Liver (tissue), 9 donors: ENCODE results near the gene AFDN. TPM values are rescaled to one million over a fixed set of nuclear protein-coding genes. Genes with fewer than 3 reads are reported as not detected.

ENCODE experiments used
- DNase-seq: peaks from one replicate; pipeline ENCODE4 v3.0.0-alpha.2; 2017; ENCODE audit warnings: low spot score
- H3K27ac ChIP-seq, 2 donors: one replicate each; pipeline ENCODE4 v1.7.0; 2013; ENCODE audit warnings: inconsistent platforms in 2 of 2, low read length in 2 of 2, control low read depth in 1 of 2, low read depth in 1 of 2, mild to moderate bottlenecking in 1 of 2
- H3K27me3 ChIP-seq, 4 donors: one replicate each; pipeline versions ENCODE4 v1.6.1 to v1.7.0; 2013; ENCODE audit warnings: low read length in 3 of 4, inconsistent platforms in 1 of 4, mild to moderate bottlenecking in 1 of 4, moderate library complexity in 1 of 4; ENCODE audit not compliant: control insufficient read depth in 4 of 4, insufficient read depth in 4 of 4
- H3K36me3 ChIP-seq, 4 donors: one replicate each; pipeline versions ENCODE4 v1.6.1 to v1.7.0; 2013; ENCODE audit warnings: low read length in 3 of 4, mild to moderate bottlenecking in 3 of 4, low read depth in 1 of 4, moderate library complexity in 1 of 4; ENCODE audit not compliant: control insufficient read depth in 4 of 4, insufficient read depth in 3 of 4
- H3K4me1 ChIP-seq, 4 donors: one replicate each; pipeline versions ENCODE4 v1.6.1 to v1.7.0; 2013; ENCODE audit warnings: low read length in 3 of 4, mild to moderate bottlenecking in 3 of 4, moderate library complexity in 1 of 4; ENCODE audit not compliant: control insufficient read depth in 4 of 4, insufficient read depth in 4 of 4
- H3K4me3 ChIP-seq, 3 donors: one replicate each; pipeline versions ENCODE4 v1.6.1 to v1.7.0; 2013; ENCODE audit warnings: low read length in 3 of 3, control low read depth in 1 of 3, low read depth in 1 of 3, mild to moderate bottlenecking in 1 of 3
- H3K9ac ChIP-seq, 2 donors: one replicate each; pipeline ENCODE4 v1.7.0; 2013; ENCODE audit warnings: low read length in 2 of 2, mild to moderate bottlenecking in 2 of 2, moderate library complexity in 2 of 2, control low read depth in 1 of 2, low read depth in 1 of 2
- H3K9me3 ChIP-seq, 4 donors: one replicate each; pipeline versions ENCODE4 v1.6.1 to v1.7.0; 2013; ENCODE audit warnings: low read length in 3 of 4; ENCODE audit not compliant: control insufficient read depth in 4 of 4
- ATF3 ChIP-seq: IDR thresholded peaks from 2 replicates; pipeline ENCODE4 v1.6.1; 2016; ENCODE audit warnings: antibody characterized with exemption
- EGR1 ChIP-seq, 2 donors: IDR thresholded peaks; 2 replicates each; pipeline ENCODE4 v1.6.1; 2016 to 2018; ENCODE audit warnings: antibody characterized with exemption in 2 of 2, low read depth in 2 of 2
- FOXA1 ChIP-seq: IDR thresholded peaks from 2 replicates; pipeline ENCODE4 v1.6.1; 2016; ENCODE audit warnings: antibody characterized with exemption
- FOXA2 ChIP-seq: IDR thresholded peaks from 2 replicates; pipeline ENCODE4 v1.6.1; 2016; ENCODE audit warnings: antibody characterized with exemption
- GABPA ChIP-seq, 2 donors: IDR thresholded peaks in 1 of 2; conservative IDR thresholded peaks in 1 of 2; 2 replicates each; pipeline ENCODE4 v1.6.1; 2016; ENCODE audit warnings: antibody characterized with exemption in 2 of 2, mild to moderate bottlenecking in 1 of 2, moderate library complexity in 1 of 2
- HNF4A ChIP-seq, 2 donors: conservative IDR thresholded peaks; 2 replicates each; pipeline ENCODE4 v1.6.1; 2016; ENCODE audit warnings: antibody characterized with exemption in 2 of 2, mild to moderate bottlenecking in 2 of 2
- HNF4G ChIP-seq: IDR thresholded peaks from 2 replicates; pipeline ENCODE4 v1.6.1; 2016; ENCODE audit warnings: antibody characterized with exemption
- JUND ChIP-seq, 2 donors: IDR thresholded peaks; 2 replicates each; pipeline ENCODE4 v1.6.1; 2016; ENCODE audit warnings: antibody characterized with exemption in 2 of 2
- MAX ChIP-seq: IDR thresholded peaks from 2 replicates; pipeline ENCODE4 v1.6.1; 2016; ENCODE audit warnings: antibody characterized with exemption
- REST ChIP-seq: IDR thresholded peaks from 2 replicates; pipeline ENCODE4 v1.6.1; 2016; ENCODE audit warnings: antibody characterized with exemption, mild to moderate bottlenecking
- RXRA ChIP-seq, 2 donors: IDR thresholded peaks; 2 replicates each; pipeline ENCODE4 v1.6.1; 2017 to 2018; ENCODE audit warnings: antibody characterized with exemption in 2 of 2, mild to moderate bottlenecking in 1 of 2
- SP1 ChIP-seq: IDR thresholded peaks from 2 replicates; pipeline ENCODE4 v1.6.1; 2018; ENCODE audit warnings: antibody characterized with exemption, mild to moderate bottlenecking
- TAF1 ChIP-seq: conservative IDR thresholded peaks from 2 replicates; pipeline ENCODE4 v1.6.1; 2016; ENCODE audit warnings: antibody characterized with exemption, mild to moderate bottlenecking
- YY1 ChIP-seq: IDR thresholded peaks from 2 replicates; pipeline ENCODE4 v1.6.1; 2016; ENCODE audit warnings: antibody characterized with exemption, mild to moderate bottlenecking
- ZBTB33 ChIP-seq: IDR thresholded peaks from 2 replicates; pipeline ENCODE4 v1.6.1; 2016; ENCODE audit warnings: antibody characterized with exemption
- WGBS: extraction: QIAGEN DNeasy Blood & Tissue Kit; methylation state at CpG from one replicate; pipeline ENCODE4 v1.1.7; 2013; 5-methylcytosine and 5-hydroxymethylcytosine counted together
- polyA plus RNA-seq, 2 donors: library from polyadenylated mRNA; stranded (reverse) in 1 of 2; unstranded in 1 of 2; fragments of 200-250 nt in 1 of 2; fragments of >200 nt in 1 of 2; fragmentation: Nextera tagmentation in 1 of 2; extraction: Ambion mirVana in 1 of 2; gene quantifications; one replicate each; pipeline versions ENCODE4 v1.2.1 to v1.2.3, GENCODE V29; 2013 to 2015
- total RNA-seq, 2 donors: library from RNA; depleted of rRNA; stranded (reverse); fragments of >200 nt; gene quantifications; one replicate each; pipeline ENCODE4 v1.2.3, GENCODE V29; 2014
- donor health status: healthy.
- donor health status: healthy.
- donor health status: healthy.
- donor health status: healthy.
- donor health status: healthy.

Gene AFDN
- total and polyA plus RNA-seq, 4 donors = 21.3 to 145 (median 29.3) TPM

- no peak for TF ChIP-seq ZBTB33
- TF ChIP-seq ATF3 = no peak
These were observed 179.1 kb downstream of the AFDN start (continued) for GRCh38 chr6:168005796-168006195.

GRCh38 chr6:168007592-168008338 is 181.1 kb downstream of the AFDN start:
- Histone ChIP-seq H3K9me3 (peaks cover 2 to 16% (median 7%) of the 10 kb centered on the region in 4 donors), H3K27me3 (no peaks in the 10 kb centered on the region), H3K9ac (no peak overlapping the region), H3K4me1 (no peaks in the 10 kb centered on the region), H3K27ac (no peak overlapping the region), H3K4me3 (no peak overlapping the region), H3K36me3 (no peaks in the 10 kb centered on the region)
- 69% methylated on average over 3 of the region's 3 CpGs for WGBS
- DNase-seq = peak; percentile 4
- TF ChIP-seq HNF4G (no peak), EGR1 (IDR thresholded peaks at IDR 0.05; ENCODE audit: low read depth in 2 of 2) (no peak), HNF4A (conservative IDR thresholded peaks at IDR 0.05) (no peak), JUND (IDR thresholded peaks at IDR 0.05) (no peak), MAX (no peak), SP1 (no peak), GABPA (IDR thresholded peaks at IDR 0.05 in 1 of 2, conservative IDR thresholded peaks at IDR 0.05 in 1 of 2) (no peak), REST (no peak), ATF3 (no peak), RXRA (IDR thresholded peaks at IDR 0.05) (no peak), TAF1 (no peak), FOXA1 (no peak), FOXA2 (no peak), YY1 (no peak)
